ENCODE results near the gene SFXN2. TPM values are rescaled to one million over a fixed set of nuclear protein-coding genes. Genes with fewer than 3 reads are reported as not detected.
"Not testable (repeated sequence)": the region's sequence is repeated elsewhere in the genome, so short reads cannot be mapped to it uniquely, and the experiment has no call there.

Gene SFXN2
- total RNA-seq, 2 donors from 2014 or later: 3.2 to 4.0 TPM

DNA sequence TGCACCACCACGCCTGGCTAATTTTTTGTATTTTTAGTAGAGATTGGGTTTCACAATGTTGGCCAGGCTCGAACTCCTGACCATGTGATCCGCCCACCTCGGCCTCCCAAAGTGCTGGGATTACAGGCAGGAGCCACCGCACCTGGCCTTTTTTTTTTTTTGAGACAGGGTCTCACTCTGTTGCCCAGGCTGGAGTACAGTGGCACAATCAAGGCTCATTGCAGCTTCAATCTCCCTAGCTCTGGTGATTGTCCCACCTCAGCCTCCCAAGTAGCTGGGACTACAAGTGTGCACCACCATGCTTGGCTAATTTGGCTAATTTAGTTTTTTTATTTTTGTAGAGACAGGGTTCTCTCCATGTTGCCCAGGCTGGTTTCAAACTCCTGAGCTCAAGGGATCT is 27.9 kb downstream of the SFXN2 start:
- DNase-seq; intact Hi-C loops (cut with DNase I); ATAC-seq: not testable (repeated sequence)

- DNase-seq (no peak), ATAC-seq (no peak)
- intact Hi-C loops (cut with DNase I): no loop called here
Observed at GRCh38 chr10:102743078-102743587, 28.7 kb downstream of the SFXN2 start.

DNA sequence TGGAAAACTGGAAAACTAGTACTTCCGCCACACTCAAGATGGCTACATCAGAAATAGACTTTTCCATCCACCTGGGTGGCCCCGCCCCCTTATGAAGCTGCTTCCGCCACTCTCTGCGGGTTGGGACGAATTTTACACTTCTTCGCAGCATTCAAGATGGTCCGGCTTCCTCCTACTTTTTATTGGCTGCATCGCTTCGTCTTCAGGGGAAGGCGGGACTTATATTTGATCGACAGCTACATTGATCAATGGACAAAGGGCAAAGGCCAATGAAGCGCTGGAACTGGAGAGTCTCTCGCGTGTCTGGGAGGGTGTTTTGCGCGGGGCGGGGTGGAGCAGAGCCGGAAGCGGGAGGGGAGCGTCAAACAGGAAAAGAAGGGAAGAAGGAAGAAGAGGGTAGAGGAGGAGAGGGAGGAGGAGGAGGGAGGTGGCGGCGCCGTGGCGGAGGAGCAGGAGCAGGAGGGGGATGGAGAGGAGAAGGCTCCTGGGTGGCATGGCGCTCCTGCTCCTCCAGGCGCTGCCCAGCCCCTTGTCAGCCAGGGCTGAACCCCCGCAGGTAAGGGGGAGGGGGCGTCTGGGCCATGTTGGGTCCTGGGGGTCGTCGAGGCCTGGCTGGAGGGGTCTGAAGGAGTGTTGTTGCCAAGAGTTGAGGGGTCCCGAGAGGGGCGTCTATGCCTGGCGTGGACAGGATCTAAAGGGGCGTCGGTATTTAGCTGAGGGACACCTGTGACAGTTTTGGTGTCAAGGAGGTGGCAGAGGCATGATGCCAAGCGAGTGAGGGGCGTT is 29.3 kb downstream of the SFXN2 start, which contains the start of gene WBP1L:
TSS of gene WBP1L (plus strand) at position 361 of the 786 bp plus-strand sequence. CDS start at position 467, 106 bp downstream.
- ATAC-seq: peak; percentile 97 to 98
- intact Hi-C loops (cut with DNase I): no loop called here
- peak; percentile 95 for DNase-seq

DNA sequence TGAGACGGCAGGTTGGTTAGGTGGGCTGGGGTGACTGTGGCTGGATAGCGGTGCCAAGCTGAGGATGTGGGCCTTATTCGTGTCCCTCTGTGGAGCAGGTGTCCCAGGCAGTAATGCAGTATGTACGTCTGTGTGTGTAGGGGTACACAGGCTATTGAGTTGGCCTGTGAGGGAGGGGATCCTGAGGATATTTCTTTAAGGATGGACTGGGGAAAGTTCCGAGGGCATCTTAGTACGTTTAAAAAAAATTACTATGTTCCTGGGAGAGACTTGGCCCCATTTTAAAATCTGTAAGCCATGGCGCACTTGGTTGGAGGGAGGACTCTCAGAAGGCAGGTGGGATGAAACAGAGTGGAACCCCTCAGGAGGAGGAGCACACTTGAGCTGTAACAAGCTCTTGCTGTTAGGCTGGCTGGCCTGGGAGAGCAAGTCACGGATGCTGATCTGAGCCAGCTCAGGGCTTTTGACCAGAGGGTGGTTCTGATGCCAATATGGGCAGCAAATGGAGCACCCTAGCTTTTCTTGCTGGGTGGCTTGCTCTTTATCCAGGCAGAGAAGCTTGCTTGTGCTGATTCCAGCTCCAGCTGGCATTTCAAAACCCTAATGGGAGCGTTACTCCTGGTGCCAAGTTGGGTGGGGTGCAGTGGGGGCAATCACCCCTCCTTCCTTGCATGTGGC is 30.1 kb downstream of the SFXN2 start:
- ATAC-seq (peak; percentile 15 to 32), DNase-seq (no peak)
- intact Hi-C loops (cut with DNase I): no loop called here

DNA sequence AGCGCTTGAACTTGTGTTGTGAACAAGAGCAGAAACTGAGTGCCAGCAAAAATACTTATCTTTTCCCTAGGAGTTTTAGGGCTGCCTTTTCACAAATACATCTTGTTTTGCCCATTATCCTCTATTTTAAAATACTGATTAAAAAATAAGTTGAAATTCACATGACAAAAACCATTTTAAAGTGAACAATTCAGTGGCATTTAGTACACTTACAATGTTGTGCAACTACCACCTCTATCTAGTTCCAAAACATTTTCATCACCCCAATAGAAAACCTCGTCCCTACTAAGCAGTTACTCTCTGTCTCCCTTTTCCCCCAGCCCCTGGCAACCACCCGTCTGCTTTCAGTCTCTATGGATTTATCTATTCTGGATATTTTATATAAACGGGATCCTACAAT is 30.7 kb downstream of the SFXN2 start:
- ATAC-seq: no peak
- intact Hi-C loops (cut with DNase I): no loop called here
- DNase-seq: no peak

DNA sequence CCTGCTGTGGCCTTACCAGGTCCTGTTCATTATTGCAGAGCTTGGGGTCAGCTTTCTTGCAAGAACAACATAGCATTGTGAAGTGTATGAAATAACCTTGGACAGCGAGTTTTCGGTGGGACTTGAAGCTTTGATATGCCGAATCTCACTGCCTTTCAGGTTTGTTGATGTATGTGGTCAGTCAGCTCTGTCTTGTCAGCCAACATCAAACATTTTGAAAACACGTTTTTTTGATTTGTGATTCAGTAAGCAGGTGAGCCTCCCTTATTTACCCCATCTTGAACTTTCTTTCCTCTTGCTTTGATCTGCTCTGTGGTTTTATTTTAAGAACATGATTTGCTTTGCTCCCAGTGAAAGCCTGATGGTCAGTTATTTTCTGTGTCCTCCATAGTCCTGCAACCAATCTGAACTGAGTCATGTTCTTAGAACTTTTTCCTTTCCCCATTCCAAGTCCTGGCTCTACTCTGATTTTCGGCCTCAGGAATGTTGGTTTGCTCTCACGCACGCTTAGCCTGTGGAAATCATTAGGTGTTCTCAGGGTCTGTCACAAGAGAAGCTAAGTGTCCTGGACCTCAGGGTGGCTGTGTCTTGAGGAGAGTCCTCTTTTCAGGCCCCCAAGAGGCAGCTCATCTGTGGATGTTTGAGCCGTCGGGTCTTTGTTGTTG is 38.0 kb downstream of the SFXN2 start:
- DNase-seq (no peak), ATAC-seq (peak; percentile 77 to 83)
- intact Hi-C loops (cut with DNase I): loop anchor here in 1 of 2 donors (5.0 kb wide), 1 partner anchor 65 kb away; no protein-coding TSS in a partner anchor

GRCh38 chr10:102752934-102753664 is 38.7 kb downstream of the SFXN2 start:
- peak; percentile 79 for ATAC-seq
- intact Hi-C loops (cut with DNase I): loop anchor here in 1 of 2 donors (5.0 kb wide), 1 partner anchor 64 kb away; no protein-coding TSS in a partner anchor
- DNase-seq: no peak

- intact Hi-C loops (cut with DNase I): loop anchor here in 1 of 2 donors (5.0 kb wide), 1 partner anchor 64 kb away; no protein-coding TSS in a partner anchor
- peak in 1 of 2 donors; percentile 16 for ATAC-seq
- no peak for DNase-seq
Observed at GRCh38 chr10:102753718-102754117, 39.3 kb downstream of the SFXN2 start.

GRCh38 chr10:102757323-102757722 is 42.9 kb downstream of the SFXN2 start:
- intact Hi-C loops (cut with DNase I): no loop called here
- ATAC-seq: no peak
- no peak for DNase-seq

DNA sequence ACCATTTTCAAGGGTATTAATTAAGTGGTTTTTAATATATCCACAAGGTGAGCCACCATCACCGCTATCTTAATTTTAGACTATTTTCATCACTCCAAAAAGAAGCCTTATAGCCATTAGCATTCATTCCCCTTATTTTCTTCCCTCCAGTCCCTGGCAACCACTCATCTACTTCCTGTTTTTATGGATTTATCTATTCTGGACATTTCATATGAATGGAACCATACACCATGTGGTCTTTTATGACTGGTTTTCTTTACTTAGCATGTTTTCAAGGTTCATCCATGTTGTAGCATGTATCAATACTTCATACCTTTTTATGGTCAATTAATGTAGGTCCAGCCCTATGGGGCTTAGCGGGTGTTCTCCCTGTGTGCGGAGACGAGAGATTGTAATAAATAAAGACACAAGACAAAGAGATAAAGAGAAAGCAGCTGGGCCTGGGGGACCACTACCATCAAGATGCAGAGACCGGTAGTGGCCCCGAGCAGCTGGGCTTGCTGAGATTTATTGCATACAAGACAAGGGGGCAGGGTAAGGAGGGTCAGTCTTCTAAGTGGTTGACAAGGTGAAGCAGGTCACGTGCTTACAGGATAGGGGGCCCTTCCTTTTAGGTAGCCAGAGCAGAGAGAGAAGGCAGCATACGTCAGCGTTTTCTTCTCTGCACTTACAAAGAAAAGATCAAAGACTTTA is 44.0 kb downstream of the SFXN2 start:
- DNase-seq (no peak), ATAC-seq (no peak)
- intact Hi-C loops (cut with DNase I): no loop called here

DNA sequence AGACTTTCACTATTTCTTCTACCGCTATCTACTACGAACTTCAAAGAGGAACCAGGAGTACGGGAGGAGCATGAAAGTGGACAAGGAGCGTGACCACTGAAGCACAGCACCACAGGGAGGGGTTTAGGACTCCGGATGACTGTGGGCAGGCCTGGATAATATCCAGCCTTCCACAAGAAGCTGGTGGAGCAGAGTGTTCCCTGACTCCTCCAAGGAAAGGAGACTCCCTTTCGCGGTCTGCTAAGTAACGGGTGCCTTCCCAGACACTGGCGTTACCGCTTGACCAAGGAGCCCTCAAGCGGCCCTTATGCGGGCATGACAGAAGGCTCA is 44.5 kb downstream of the SFXN2 start:
- ATAC-seq; intact Hi-C loops (cut with DNase I): not testable (repeated sequence)
- DNase-seq: peak; percentile 57

DNA sequence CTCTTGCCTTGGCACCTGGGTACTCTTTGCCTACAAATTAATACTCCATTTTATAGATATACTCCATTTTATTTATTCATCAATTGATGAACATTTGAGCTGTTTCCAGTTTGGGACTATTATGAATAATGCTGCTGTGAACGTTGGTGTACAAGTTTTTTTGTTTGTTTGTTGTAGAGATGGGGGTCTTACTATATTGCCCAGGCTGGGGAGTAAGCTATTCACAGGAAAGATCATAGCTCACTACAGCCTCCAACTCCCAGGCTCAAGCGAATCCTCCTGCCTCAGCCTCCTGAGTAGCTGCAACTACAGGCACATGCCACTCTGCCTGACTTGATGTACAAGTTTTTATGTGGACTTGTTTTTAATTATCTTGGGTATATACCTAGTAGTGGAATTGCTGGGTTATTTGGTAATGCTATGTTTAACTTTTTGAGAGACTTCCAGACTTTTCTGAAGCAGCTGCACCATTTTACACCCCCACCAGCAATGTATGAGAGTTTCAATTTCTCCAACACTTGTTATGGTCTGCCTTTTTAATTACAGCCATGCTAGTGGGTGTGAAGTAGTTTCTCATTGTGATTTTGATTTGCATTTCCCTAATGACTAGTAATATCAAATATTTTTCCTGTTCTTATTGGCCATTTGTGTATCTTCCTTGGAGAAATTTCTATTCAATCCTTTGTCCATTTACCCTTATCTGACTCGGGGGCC is 45.2 kb downstream of the SFXN2 start:
- intact Hi-C loops (cut with DNase I): no loop called here

GRCh38 chr10:102761981-102762380 is 47.5 kb downstream of the SFXN2 start:
- intact Hi-C loops (cut with DNase I): no loop called here
- ATAC-seq (no peak), DNase-seq (no peak)

More for the DNA sequence above, 45.2 kb downstream of the SFXN2 start:
- DNase-seq (no peak), ATAC-seq (no peak)

GRCh38 chr10:102762401-102763015 is 48.1 kb downstream of the SFXN2 start:
- peak in 1 of 2 donors; percentile 24 for ATAC-seq
- intact Hi-C loops (cut with DNase I): no loop called here
- DNase-seq: no peak

DNA sequence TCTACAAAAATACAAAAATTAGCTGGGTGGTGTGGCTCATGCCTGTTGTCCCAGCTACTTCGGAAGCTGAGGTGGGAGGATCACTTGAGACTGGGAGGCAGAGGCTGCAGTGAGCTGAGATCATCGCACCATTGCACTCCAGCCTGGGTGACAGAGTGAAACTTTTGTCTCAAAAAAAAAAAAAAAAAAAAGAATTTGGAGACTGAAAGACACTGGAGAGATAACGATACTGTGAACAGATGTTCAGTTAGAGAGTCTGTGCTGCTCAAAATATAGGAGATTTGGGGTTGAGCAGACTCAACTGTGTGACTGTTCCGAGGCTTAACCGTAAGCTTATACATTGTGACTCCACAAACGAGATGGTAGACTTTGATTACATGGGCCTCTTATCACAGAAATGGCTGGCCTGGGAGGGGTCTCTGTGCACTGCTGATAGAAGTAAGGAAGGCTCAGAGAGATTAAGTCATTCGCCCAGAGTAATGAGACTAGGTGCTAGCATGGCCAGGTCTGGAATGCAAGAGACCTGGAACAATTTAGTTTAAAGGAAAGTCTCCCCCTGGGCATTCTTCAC is 48.7 kb downstream of the SFXN2 start:
- ATAC-seq (peak; percentile 45 to 57), DNase-seq (no peak)
- intact Hi-C loops (cut with DNase I): no loop called here

DNA sequence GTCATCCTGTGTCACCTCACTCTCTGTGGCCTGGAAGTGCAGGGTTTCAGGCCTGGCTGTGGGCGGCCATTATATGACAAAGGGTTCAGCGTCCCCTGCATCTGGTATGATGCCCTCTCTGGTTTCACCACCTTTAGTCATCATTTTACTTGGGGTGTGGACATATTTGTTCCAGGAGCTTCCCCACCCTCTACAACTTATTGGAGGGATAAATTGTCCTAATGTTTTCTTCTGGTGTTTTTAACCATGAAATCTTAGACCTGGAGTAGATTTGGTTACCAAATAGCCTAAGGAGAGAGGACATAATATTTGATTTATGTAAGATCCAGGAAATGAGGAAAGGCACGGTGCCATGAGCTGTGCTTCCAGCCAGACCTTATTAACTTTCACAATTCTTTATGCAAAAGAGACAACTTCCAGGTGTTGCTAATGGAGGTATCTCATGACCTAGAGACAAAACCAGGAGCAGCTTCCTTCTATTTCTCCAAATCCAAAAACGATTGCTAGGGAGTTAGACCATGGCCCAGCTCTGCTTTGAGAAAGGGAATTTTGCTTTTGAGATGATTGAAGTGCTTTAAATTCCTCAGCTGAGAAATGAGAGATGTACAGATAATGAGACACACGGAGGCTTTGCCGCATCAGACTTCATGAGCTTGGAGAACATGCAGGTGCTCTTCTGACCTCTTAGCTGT is 50.2 kb downstream of the SFXN2 start:
- intact Hi-C loops (cut with DNase I): loop anchor here in 1 of 2 donors (5.0 kb wide), 1 partner anchor 38 kb away; no protein-coding TSS in a partner anchor
- no peak for ATAC-seq

More for the DNA sequence above, 50.2 kb downstream of the SFXN2 start:
- DNase-seq: no peak

All from left cardiac atrium (tissue), 4 donors.